ENCODE data around the gene SMPD4. TPM values are rescaled to one million over a fixed set of nuclear protein-coding genes. Genes with fewer than 3 reads are reported as not detected.
"Not testable (repeated sequence)": the region's sequence is repeated elsewhere in the genome, so short reads cannot be mapped to it uniquely, and the experiment has no call there.

The SMPD4 gene
- total and polyA plus RNA-seq, 4 donors = 14.4 to 60.6 (median 39.9) TPM

- DNase-seq (ENCODE audit: low read depth in 4 of 6, low spot score in 6 of 6) = not testable (repeated sequence)
- WGBS (ENCODE audit: insufficient coverage) = 99% methylated on average over 6 of the region's 13 CpGs
Measured at GRCh38 chr2:130142396-130143265, 38.8 kb downstream of the SMPD4 start.

GRCh38 chr2:130141645-130142370 is 39.6 kb downstream of the SMPD4 start:
- H3K27ac ChIP-seq (ENCODE audit: low read depth, low read length); H3K9me3 ChIP-seq (ENCODE audit: control insufficient read depth, insufficient read depth, low read length); DNase-seq (ENCODE audit: low read depth in 4 of 6, low spot score in 6 of 6); H3K4me3 ChIP-seq (ENCODE audit: low read depth, low read length); H3K4me1 ChIP-seq (ENCODE audit: control insufficient read depth, insufficient read depth, low read length); H3K27me3 ChIP-seq (ENCODE audit: control insufficient read depth, insufficient read depth, low read length); H3K36me3 ChIP-seq (ENCODE audit: control insufficient read depth, insufficient read depth, low read length): not testable (repeated sequence)
- 94% methylated on average over 2 of the region's 22 CpGs for WGBS (ENCODE audit: insufficient coverage)

More at GRCh38 chr2:130142396-130143265, 38.8 kb downstream of the SMPD4 start:
- H3K27me3 ChIP-seq (ENCODE audit: control insufficient read depth, insufficient read depth, low read length); H3K4me3 ChIP-seq (ENCODE audit: low read depth, low read length); H3K27ac ChIP-seq (ENCODE audit: low read depth, low read length); H3K36me3 ChIP-seq (ENCODE audit: control insufficient read depth, insufficient read depth, low read length); H3K4me1 ChIP-seq (ENCODE audit: control insufficient read depth, insufficient read depth, low read length); H3K9me3 ChIP-seq (ENCODE audit: control insufficient read depth, insufficient read depth, low read length): not testable (repeated sequence)

- not testable (repeated sequence) for H3K9me3 ChIP-seq (ENCODE audit: control insufficient read depth, insufficient read depth, low read length); H3K4me1 ChIP-seq (ENCODE audit: control insufficient read depth, insufficient read depth, low read length); H3K36me3 ChIP-seq (ENCODE audit: control insufficient read depth, insufficient read depth, low read length); H3K27me3 ChIP-seq (ENCODE audit: control insufficient read depth, insufficient read depth, low read length); H3K27ac ChIP-seq (ENCODE audit: low read depth, low read length); DNase-seq (ENCODE audit: low read depth in 4 of 6, low spot score in 6 of 6); H3K4me3 ChIP-seq (ENCODE audit: low read depth, low read length)
- 83% methylated on average over 1 of the region's 6 CpGs for WGBS (ENCODE audit: insufficient coverage)
Measured at GRCh38 chr2:130141002-130141401, 40.4 kb downstream of the SMPD4 start.

- H3K4me1 ChIP-seq (ENCODE audit: control insufficient read depth, insufficient read depth, low read length); H3K27me3 ChIP-seq (ENCODE audit: control insufficient read depth, insufficient read depth, low read length); H3K4me3 ChIP-seq (ENCODE audit: low read depth, low read length); H3K36me3 ChIP-seq (ENCODE audit: control insufficient read depth, insufficient read depth, low read length); H3K9me3 ChIP-seq (ENCODE audit: control insufficient read depth, insufficient read depth, low read length); H3K27ac ChIP-seq (ENCODE audit: low read depth, low read length); DNase-seq (ENCODE audit: low read depth in 4 of 6, low spot score in 6 of 6): not testable (repeated sequence)
- WGBS (ENCODE audit: insufficient coverage) = no CpG with 5 or more reads among the region's 7 CpGs
Measured at GRCh38 chr2:130140516-130140915, 40.9 kb downstream of the SMPD4 start.

- H3K4me3 ChIP-seq (ENCODE audit: low read depth, low read length); H3K27ac ChIP-seq (ENCODE audit: low read depth, low read length); H3K27me3 ChIP-seq (ENCODE audit: control insufficient read depth, insufficient read depth, low read length); H3K36me3 ChIP-seq (ENCODE audit: control insufficient read depth, insufficient read depth, low read length); H3K4me1 ChIP-seq (ENCODE audit: control insufficient read depth, insufficient read depth, low read length); DNase-seq (ENCODE audit: low read depth in 4 of 6, low spot score in 6 of 6); H3K9me3 ChIP-seq (ENCODE audit: control insufficient read depth, insufficient read depth, low read length): not testable (repeated sequence)
- 90% methylated on average over 12 of the region's 30 CpGs for WGBS (ENCODE audit: insufficient coverage)
Measured at GRCh38 chr2:130139331-130140280, 41.8 kb downstream of the SMPD4 start.

- DNase-seq (ENCODE audit: low read depth in 4 of 6, low spot score in 6 of 6); H3K27me3 ChIP-seq (ENCODE audit: control insufficient read depth, insufficient read depth, low read length); H3K4me3 ChIP-seq (ENCODE audit: low read depth, low read length); H3K4me1 ChIP-seq (ENCODE audit: control insufficient read depth, insufficient read depth, low read length); H3K9me3 ChIP-seq (ENCODE audit: control insufficient read depth, insufficient read depth, low read length); H3K36me3 ChIP-seq (ENCODE audit: control insufficient read depth, insufficient read depth, low read length); H3K27ac ChIP-seq (ENCODE audit: low read depth, low read length): not testable (repeated sequence)
- WGBS (ENCODE audit: insufficient coverage) = 90% methylated on average over 10 of the region's 15 CpGs
Measured at GRCh38 chr2:130138841-130139251, 42.6 kb downstream of the SMPD4 start.

GRCh38 chr2:130138326-130138725 is 43.1 kb downstream of the SMPD4 start:
- not testable (repeated sequence) for H3K9me3 ChIP-seq (ENCODE audit: control insufficient read depth, insufficient read depth, low read length); H3K4me3 ChIP-seq (ENCODE audit: low read depth, low read length); H3K36me3 ChIP-seq (ENCODE audit: control insufficient read depth, insufficient read depth, low read length); H3K4me1 ChIP-seq (ENCODE audit: control insufficient read depth, insufficient read depth, low read length); H3K27me3 ChIP-seq (ENCODE audit: control insufficient read depth, insufficient read depth, low read length); H3K27ac ChIP-seq (ENCODE audit: low read depth, low read length); DNase-seq (ENCODE audit: low read depth in 4 of 6, low spot score in 6 of 6)
- 90% methylated on average over 2 of the region's 13 CpGs for WGBS (ENCODE audit: insufficient coverage)

GRCh38 chr2:130137118-130137517 is 44.3 kb downstream of the SMPD4 start:
- H3K4me3 ChIP-seq (ENCODE audit: low read depth, low read length); H3K27ac ChIP-seq (ENCODE audit: low read depth, low read length); H3K4me1 ChIP-seq (ENCODE audit: control insufficient read depth, insufficient read depth, low read length); H3K9me3 ChIP-seq (ENCODE audit: control insufficient read depth, insufficient read depth, low read length); DNase-seq (ENCODE audit: low read depth in 4 of 6, low spot score in 6 of 6); H3K27me3 ChIP-seq (ENCODE audit: control insufficient read depth, insufficient read depth, low read length); H3K36me3 ChIP-seq (ENCODE audit: control insufficient read depth, insufficient read depth, low read length): not testable (repeated sequence)
- WGBS (ENCODE audit: insufficient coverage) = 50% methylated on average over 2 of the region's 5 CpGs

GRCh38 chr2:130136546-130136945 is 44.9 kb downstream of the SMPD4 start:
- H3K27me3 ChIP-seq (ENCODE audit: control insufficient read depth, insufficient read depth, low read length); H3K9me3 ChIP-seq (ENCODE audit: control insufficient read depth, insufficient read depth, low read length); H3K4me1 ChIP-seq (ENCODE audit: control insufficient read depth, insufficient read depth, low read length); H3K36me3 ChIP-seq (ENCODE audit: control insufficient read depth, insufficient read depth, low read length); H3K27ac ChIP-seq (ENCODE audit: low read depth, low read length); H3K4me3 ChIP-seq (ENCODE audit: low read depth, low read length); DNase-seq (ENCODE audit: low read depth in 4 of 6, low spot score in 6 of 6): not testable (repeated sequence)
- WGBS (ENCODE audit: insufficient coverage) = 83% methylated on average over 2 of the region's 10 CpGs
